NCI-H1436 treated with DMSO at 0.1 percent for 48 hours (cell line): Measurements from ENCODE around the gene MGAT4B.

Source experiments
- DNase-seq: peaks from one replicate; lab custom pipeline; 2025; lab: John Stamatoyannopoulos, UW

Gene MGAT4B

DNA sequence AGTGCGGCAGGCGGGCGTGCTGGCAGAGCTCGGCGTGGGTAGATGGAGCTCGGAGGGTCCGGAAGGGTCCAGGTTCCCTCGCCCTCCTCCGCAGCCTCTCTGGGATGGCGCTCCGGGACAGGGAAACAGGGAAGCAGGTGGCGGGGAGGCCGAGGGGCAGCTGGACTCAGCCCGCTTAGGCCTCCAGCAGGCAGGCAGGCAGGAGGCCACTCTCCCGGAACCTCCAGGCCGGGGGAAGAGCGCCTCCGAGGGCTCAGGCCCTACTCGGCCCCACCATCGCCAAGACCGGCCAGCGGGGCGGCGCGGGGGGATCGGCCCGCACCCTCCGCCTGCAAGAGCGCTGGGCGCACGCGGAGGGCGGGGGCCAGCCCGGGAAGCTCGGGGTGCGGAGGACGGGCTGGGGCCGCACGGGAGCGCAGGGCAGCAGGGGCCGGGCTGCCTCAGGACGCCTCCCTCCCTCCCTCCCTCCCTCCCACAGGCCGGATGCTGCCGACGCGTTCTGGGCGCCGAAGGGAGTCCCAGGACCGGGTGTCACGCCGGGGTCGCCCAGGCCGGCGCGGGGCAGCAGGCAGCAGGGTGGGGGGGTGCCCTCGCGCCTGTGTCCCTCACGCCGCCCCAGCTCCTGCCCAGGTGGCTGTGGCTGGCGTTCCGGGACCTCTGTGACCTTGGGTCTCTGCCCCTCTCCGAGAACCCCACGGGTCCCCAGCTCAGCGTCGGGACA, 977 bp downstream of the MGAT4B start:
- DNase-seq, result no peak

DNA sequence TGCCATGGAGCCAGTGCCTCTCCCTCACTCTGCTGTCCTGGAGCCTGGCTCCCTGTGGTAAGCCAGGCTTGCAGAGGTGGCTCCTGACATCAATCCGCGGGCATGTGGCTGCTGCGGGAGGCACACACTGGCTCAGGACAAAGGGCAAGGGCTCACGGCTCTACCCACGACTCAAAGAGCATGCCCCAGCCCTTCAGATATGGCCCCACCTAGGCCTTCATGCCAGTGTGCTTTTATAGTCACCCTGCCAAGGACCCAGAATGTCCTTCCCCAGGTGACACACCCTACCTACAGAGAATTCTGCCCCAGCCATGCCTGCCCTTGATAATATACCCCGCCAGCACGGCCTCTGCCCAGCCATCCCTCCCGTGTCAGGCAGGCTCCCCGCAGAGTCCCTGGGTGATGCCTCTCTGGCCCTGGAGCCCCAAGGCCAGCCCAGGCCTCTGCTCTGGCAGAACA, 1.6 kb downstream of the MGAT4B start:
- no peak for DNase-seq

DNA sequence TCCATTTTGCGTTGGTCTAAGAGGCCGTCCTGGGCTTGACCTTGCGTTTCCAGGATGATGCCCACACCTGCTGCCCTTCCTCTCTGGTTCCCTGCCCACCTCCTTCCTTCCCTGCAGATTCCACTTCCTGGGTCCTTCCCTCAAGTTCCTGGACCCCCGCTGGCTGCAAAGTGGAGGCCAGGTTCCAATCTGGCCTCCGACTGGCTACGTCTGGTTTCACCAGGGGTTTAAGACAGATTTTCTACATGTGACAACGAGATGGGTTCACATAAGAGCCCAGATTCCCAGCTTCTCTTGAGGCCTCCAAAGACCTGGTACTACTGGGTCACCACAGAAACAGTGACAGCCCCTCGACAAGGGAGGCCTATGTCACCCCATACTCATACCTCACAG, 2.1 kb downstream of the MGAT4B start:
- no peak for DNase-seq

DNA sequence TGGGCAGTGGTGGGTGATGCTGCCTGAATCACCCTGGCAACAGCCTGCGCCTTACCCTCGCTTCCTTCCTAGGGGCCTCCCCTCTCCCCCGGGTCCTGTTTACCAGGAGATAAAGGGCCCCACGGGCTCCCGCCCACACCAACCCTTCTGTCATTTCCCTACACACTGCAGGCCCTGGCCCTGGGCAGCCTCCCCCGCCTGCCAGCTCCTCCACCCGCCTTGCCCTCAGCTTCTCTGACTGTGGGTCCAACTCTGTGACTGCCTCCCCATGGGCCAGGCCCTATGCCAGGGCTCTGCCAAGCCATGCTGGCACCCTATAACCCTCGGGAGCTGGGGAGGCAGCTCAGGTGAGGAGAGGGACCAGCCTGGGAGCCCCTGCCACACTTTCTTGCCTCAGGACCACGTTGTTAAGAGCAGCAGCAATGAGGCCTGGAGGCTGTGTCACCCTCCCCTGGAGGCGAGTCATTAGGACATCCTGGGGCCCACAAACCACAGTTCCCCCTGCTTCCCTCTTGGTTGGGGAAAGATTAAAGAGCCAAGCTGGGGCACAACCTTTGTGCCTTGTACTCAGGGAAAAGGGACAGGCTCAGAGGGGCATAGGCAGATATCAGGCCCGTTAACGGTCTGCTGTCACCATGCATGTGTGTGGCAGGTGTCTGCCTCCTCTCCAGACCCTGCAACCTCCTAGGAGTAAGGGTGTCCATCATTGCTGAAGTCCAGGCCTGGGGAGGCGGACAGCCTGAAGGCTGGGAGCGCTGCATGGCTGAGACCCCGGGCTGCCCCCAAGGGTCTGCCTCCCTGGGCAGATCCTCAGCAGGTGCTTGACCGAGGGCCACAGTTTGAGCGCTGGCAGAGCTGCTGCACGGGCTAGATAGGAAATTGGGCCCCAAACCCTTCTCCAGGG, 2.8 kb downstream of the MGAT4B start:
- no peak for DNase-seq

DNA sequence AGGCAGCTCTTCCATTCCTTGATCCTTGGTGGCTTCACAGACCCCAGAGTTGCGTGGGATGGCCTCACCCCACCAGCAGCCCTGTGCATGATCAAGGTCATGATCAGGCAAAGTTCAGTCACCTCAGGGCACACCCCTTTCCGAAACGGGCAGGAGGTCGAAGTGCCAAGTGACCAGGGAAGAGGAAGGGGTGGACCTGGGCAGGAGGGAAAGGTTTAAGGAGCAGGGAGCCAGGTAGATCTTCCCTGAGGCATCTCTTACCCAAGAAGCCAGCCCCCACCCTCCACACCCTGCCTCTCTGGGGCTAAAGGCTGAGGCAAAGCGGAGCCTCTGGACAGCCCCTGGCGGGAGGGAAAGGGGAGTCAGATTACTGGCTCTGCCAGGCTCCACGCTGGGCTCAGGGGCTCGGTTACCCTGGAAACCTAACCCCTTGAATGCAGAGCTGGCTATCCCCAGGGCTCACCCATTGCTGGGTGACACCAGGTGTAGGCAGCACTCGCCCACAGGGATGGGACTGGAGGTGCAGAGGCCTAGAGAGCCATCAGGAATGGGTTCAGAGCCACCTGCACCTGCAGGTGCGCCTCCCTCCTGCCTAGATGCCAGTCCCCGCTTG, 3.6 kb downstream of the MGAT4B start:
- DNase-seq, result no peak

DNA sequence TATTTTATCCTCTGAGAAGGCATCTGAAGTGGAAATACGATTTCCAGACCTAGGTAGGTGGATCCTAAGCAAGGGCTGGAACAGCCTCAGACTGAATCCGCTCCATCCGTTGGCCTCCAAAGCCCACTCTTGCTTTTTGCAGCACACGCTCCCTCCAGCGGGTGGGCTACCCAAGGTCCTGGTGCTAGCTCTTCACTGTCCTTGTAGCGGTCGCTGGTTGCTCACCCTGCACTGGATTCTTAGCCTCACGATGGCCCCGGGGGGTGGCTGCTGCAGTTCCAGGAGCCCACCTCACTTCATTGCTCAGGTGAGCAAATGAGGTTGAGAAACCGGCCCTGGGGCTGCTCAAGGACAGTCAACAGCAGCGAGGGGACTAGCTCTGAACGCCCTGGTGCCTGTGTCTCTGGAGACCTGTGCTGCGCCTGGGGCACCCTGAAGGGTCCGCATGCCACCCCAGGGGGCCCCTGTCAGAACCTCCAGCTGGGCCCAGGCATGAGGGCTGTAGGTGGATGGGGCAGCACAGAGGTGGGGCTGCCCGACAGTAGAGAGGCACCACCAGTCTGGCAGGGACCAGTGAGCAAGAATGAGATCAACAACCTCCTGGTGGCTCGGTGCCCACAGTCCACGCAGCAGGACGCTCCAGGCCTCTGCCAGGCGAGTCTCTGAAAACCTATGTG, 4.3 kb downstream of the MGAT4B start:
- no peak for DNase-seq

DNA sequence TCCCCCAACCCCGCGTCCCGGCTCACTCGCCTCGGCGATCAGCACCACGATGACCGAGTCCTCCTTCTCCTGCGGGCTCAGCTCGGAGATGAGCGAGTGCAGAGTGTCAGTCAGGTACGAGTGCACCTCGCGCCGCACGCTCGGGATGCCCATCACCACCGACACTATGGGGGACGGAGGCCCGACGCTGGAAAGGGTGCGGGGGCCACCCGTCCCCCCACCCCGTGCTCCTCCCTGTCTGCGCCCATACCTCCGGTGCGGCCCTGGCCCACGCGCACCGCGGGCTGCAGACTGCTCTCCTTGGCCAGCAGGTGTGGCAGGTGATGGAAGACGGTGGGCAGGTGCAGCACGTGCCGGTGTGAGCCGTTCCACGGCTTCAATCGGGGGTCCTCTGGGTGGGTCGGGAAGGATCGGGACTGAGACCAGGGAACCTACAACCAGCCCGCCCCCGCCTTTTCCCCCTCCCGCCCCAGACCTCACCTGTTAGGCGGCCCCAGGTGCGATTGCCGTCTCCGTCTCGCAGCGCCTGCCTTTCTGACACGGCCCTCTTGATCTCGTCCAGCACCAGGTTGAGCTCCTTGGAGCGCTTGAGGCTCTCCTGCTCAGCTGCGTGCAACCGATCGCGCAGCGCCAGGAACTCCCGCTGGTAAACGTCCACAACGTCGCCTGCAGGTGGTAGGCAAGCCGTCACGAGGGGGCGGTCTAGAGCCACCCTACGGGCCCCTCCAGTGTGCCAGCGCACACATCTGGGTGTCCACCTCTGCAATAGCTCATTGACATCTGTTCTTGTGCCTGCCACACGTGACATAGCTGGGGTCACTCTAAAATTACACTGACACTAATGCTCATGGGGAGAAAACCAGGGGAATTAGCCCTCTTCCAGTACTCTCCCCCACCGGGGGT, 5.1 kb downstream of the MGAT4B start:
- no peak for DNase-seq

DNA sequence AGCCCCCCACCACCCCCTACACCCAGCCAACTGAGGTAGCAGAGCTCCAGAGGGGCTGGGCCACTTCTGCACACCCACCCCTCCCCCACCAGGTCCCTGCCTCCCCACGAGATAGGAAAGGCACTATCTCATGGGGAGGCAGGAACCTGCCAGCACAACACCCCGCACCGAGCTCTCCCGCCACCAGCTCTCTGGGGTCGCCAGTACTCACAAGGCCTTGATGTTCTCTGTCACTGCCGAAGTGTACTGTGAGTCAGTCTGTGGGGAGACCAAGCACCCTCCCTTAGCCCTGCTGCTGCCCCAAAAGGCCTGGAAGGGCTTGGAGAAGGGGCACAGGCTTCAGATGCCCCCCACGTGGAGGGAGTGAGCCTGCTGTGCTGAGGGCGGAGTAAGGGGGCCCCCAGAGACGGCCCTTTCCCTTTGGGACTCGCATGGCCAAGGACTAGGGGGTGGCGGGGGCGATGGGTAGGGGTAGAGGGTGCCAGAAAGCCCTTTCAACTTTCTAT, 5.9 kb downstream of the MGAT4B start:
- DNase-seq, result no peak

DNA sequence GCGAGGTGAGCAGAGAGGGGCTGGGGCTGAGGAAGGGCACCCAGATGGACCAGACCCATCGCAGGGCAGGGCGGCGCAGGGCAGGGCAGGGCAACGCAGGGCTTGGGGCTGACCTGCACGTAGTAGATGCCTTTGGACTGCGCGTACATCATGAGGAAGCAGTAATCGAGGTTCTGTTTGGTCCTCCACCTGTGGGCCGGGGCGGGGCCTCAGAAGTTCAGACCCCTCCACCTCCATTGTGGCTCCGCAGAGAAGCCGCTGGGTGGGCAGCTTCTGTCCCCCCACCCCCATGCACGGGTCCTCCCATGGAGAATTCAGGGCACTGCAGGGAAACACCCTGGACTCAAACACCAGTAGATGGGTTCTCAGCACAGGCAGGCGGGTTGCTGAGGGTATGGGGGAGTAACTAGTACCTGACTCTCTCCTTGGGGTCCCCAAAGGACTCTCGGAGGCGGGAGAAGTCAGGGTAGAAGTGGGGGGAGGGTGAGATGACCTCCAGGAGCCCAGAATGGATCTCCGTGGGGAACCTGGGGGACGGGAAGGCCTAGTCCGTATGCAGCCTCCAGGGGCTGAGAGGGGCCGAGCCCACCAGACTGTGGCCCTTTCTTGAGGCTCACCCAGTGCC, 6.5 kb downstream of the MGAT4B start:
- no peak for DNase-seq

DNA sequence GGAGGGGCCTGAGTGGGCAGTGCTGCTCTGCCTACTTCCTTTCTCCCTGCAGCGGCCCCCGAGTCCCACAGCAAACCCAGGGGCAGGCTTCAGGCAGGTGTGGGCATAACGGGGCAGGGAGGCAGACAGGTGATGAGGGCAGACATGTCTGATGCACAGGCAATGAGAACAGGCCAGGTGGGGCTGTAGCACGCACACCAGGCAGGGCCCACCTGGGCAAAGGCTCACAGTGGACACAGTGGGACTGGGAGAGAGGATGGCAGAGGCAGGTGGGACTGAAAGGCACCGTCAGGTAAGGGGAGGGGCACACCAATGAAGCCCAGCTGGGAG, 7.1 kb downstream of the MGAT4B start:
- no peak for DNase-seq

DNA sequence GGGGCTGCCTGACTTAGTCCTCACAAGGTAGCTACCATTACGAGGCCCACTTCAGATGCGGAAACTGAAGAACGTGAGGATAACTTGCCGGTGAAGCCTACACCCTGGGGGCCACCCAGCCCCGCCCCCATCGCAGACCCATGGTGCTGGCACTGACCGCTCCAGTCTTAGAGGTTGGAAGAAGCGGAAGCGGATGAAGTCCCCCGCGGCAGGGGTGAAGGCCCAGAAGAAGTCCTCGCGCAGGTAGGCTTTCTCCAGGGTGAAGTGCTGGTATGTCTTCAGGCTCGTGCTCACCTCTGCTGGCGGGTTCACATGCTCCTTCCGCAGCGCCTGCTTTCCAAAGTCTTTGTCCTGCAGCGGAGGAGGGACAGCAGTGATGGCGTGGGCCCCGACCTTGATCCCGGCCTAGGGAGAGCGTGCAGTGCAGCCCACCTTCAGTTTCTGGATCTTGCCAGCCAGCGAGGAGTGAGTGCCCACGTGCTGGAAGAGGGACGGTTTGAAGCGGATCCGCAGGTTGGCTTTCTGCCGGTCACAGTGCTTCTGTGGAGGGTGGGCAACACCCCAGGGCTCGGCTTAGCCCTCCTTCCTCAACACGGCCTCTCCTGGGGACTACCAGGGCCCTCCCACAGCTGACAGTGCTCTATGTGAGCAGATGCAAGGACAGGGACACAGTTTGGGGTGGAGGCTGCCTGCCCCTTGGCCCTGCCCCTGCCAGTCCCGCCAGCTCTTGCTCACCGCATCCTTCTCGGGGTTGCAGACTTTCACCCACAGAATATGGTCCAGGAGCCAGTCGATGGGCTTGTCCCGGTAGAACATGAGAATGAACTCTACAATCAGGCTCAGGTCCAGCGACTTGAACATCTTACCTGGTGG, 7.7 kb downstream of the MGAT4B start:
- DNase-seq, result no peak

DNA sequence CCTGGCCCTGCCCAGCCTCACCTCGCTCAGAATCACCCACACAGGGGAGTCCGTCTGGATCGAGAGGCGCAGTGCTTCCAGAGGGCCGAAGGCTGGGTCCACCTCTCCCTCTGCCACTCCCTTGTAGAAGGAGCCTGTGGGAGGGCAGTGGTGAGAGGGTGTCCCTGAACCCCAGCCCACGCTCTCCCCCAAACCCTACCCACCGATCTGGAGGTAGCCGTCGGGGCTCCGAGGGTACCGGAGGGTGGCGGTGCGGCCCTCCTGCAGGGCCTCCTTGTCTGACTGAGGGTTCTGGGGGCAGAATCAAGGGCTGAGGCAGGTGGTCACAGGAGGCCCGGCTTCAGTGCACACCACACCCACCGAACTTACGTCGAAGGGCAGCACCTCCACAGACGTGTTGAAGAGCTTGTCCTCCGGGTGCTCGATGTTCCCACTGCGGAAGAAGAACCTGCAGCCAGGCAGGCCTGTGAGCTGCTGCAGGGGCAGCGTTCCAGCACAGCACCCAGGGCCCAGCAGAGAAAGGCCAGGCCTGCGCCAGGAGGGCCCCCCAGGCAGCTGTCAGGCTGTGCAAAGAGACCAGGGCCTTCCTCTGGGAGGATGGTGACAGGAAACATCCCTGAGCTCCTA, 8.4 kb downstream of the MGAT4B start:
- DNase-seq, result no peak

DNA sequence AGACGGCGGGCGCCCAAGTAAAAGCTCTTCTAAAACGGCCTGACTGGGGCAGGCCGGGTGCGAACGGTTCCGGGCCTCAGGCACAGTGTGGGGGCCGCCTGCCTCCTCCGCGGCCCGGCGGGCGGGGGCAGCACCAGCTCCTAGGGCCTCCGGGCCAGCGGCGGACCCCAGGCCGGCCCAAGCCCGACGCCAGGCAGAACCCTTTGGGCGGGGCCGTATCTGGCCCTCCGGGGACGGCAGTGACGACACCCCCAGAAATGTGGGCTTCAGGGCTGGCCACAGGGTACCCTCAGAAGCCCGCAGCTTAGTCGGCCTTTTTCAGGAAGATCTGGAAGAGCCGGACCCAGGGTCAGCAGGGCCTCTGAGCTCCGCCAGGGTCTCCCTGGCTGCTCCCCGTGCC, 8.9 kb downstream of the MGAT4B start:
- no peak for DNase-seq

DNA sequence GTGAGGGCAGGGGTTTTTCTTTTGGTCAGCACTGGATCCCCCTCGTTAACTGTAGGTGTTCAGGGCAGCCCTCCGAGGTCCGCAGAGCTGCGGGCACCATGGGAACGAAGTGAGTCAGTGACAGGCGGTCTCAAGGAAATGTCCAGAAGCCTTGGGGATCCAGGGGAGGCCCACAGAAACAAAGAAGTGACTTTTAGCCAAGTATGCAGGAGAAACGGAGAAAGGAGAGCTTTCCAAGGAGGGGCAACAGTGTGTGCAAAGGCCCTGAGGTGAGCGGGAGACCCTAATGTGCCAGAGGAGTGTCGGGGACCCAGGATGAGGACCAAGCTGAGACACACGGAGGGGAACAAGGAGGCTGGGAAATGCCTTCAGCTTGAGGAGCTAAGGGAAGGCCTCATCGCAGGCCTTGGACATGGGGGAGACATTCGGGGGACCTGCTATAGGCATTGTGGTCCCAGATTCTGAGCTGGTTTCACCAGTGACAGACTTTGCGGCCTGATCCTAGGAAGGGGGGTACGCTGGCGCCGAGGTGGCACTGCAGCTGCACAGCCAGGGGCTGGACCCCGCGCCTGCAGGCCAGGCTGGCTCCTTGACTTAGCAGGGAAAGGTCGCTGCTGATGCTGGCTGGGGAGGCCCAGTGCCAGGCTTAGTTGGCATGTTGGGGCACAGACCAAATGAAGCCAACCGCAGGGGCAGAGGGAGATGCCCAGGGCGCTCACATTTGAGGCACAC, 9.6 kb downstream of the MGAT4B start:
- DNase-seq, result no peak

DNA sequence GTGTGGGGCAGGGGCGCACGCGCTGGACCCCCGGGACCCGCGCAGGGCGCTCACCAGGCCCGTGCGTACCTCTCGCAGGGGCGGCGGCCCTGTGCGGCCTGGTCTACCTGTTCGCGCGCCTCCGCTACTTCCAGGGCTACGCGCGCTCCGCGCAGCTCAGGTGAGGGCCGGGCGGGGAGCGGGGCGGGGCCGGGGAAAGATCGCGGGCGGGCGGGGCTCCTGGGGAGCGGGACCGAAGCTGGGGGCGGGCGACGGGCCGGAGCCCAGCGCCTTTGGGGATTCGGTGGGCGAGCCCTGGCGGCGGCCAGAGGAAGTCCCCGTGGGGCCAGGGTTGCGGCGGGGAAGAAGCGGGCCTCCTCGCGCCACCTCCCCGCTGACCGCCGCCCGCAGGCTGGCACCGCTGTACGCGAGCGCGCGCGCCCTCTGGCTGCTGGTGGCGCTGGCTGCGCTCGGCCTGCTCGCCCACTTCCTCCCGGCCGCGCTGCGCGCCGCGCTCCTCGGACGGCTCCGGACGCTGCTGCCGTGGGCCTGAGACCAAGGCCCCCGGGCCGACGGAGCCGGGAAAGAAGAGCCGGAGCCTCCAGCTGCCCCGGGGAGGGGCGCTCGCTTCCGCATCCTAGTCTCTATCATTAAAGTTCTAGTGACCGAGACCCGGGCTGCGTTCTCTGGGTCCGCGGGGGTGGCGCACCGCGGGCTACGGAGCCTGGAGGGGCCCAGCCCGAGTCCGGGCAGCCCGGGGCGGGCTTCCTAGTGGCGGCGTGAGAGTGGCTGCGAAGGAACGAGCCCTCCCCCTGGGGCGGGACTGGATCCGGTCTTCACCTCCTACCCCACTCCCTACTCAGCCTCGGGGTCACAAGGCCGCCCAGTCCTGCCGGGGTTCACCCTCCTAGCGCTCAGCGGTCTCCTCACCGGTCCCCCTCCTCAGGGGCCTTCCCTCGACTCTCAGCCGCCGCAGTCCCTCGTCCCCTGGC, 10.5 kb downstream of the MGAT4B start:
- no peak for DNase-seq

DNA sequence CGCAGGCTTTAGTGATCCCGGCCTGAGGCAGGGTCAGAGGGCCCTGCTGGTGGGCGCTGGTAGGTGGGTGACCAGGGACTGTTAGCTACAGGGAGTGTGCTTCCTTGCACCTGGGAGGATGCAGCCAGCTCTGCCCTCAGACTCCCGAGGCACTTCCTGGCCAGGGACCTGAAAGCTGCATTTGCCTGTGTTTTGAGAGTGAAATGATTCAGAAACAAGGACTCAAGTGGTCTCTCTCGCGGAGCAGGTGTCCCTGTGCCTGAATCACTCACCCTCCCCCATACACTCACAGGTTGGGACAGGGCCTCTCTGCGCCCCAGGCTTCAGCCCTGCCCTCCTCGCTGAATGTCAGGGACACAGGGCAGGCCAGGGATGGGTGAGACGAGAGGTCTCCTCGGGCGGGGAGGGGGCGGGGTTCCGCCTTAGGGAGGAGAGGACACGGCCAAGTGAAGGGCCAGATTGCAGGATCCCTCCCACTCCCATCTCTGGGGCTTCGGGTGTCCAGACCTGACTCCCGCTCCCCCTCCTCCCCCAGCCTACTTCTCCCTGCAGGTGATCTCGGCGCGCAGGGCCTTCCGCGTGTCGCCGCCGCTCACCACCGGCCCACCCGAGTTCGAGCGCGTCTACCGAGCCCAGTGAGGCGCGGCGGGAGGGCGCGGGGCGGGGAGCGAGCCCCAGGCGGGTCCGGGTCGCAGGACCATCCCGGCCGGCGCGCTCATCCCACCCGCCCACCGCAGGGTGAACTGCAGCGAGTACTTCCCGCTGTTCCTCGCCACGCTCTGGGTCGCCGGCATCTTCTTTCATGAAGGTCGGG, 11.4 kb downstream of the MGAT4B start:
- no peak for DNase-seq

DNA sequence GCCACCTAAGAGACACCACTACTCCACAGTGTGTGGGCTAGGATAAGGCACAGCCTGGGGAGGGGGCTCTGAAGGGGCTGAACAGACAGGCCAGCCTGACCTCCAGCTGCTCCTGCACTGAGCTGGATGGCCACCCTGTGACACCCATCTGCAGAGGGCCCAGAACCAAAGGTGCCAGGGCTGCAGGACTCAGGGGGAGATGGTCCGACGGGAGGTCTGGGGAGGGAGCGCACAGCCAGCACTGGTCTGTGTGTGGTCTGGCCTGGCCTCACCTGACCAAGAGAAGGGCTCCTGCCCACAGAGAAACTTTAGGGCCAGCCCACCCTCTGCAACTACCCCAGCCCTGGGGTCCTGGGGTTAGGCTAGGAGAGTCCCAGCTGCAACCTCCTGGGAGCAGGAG, 12.1 kb downstream of the MGAT4B start:
- no peak for DNase-seq
